ENCODE results near the gene BBS12.

DNA sequence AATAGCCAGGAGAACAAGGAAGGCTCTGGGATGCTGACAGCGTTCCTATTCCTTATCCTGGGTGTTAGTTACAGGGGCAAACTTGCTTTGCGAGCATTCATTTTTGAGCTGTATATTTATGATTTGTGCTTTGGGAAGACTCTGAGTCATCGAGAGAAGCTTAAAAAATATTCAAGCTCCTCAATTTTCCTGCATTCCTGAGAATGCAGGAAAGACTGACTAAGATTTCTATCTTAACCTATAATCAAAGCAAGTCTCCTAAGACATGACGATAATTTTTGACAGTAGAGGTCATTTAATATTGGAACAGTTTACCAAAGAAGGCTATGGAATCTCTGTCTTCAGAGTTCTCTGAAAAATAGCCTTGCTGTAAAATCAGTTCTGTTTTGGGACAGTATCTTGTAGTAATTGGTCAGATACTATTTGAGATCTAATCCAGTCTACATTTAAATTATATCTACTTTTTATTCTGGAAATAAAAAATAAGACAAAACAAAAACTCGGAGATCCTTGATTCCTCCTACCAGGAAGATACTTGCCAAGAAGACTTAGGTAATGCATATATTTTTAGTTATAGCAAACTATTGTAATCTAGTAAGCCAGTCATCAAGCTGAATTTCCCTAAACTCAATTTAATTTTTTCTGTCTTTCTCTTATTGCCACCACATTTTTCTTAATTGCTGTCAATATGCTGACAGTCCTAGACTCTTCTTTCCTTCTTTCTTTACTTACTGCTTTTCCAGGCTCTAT, 31.7 kb downstream of the BBS12 start:
- TF ChIP-seq, protein P1, sequence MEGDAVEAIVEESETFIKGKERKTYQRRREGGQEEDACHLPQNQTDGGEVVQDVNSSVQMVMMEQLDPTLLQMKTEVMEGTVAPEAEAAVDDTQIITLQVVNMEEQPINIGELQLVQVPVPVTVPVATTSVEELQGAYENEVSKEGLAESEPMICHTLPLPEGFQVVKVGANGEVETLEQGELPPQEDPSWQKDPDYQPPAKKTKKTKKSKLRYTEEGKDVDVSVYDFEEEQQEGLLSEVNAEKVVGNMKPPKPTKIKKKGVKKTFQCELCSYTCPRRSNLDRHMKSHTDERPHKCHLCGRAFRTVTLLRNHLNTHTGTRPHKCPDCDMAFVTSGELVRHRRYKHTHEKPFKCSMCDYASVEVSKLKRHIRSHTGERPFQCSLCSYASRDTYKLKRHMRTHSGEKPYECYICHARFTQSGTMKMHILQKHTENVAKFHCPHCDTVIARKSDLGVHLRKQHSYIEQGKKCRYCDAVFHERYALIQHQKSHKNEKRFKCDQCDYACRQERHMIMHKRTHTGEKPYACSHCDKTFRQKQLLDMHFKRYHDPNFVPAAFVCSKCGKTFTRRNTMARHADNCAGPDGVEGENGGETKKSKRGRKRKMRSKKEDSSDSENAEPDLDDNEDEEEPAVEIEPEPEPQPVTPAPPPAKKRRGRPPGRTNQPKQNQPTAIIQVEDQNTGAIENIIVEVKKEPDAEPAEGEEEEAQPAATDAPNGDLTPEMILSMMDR (conservative IDR thresholded peaks at IDR 0.05) = no peak
- TF ChIP-seq EZH2 (IDR thresholded peaks at IDR 0.05; ENCODE audit: low read depth) = no peak
